Activated CD8-positive, alpha-beta T cell treated with anti-CD3 and anti-CD28 coated beads for 36 hours (primary cell): ENCODE measurements around the gene CHST9. TPM values are rescaled to one million over a fixed set of nuclear protein-coding genes. Genes with fewer than 3 reads are reported as not detected.
"Not testable (repeated sequence)": the region's sequence is repeated elsewhere in the genome, so short reads cannot be mapped to it uniquely, and the experiment has no call there.

Experiments
- ATAC-seq: fragments of 200-7000 bp; cut with Tn5 transposase; one replicate; pipeline ENCODE4 v1.10.0; 2021; ENCODE audit warnings: mild to moderate bottlenecking, moderate library complexity
- CTCF ChIA-PET: fragments of 350-600 bp; sonication (Branson Sonifier 250); formaldehyde crosslinking; loops from one replicate; lab custom pipeline; 2021; ENCODE audit warnings: antibody characterized with exemption; lab: Charles Lee
- POLR2A ChIA-PET: fragments of 350-600 bp; sonication (Branson Sonifier 250); formaldehyde crosslinking; loops from one replicate; lab custom pipeline; 2021; ENCODE audit warnings: antibody characterized with exemption; lab: Charles Lee
- DNase-seq: peaks from one replicate; pipeline ENCODE4 v3.0.0-alpha.2; 2020
- H3K27ac Mint-ChIP-seq: one replicate; pipeline ENCODE4 v1.8.0; 2021; ENCODE audit warnings: mild to moderate bottlenecking, mixed read lengths
- H3K27me3 Mint-ChIP-seq: one replicate; pipeline ENCODE4 v1.8.0; 2021; ENCODE audit warnings: mixed read lengths
- H3K36me3 Mint-ChIP-seq: one replicate; pipeline ENCODE4 v1.8.0; 2021; ENCODE audit warnings: low read depth, mixed read lengths
- H3K4me1 Mint-ChIP-seq: one replicate; pipeline ENCODE4 v1.8.0; 2021; ENCODE audit warnings: low read depth, mixed read lengths
- H3K4me3 Mint-ChIP-seq: one replicate; pipeline ENCODE4 v1.8.0; 2021; ENCODE audit warnings: mild to moderate bottlenecking, moderate library complexity, mixed read lengths
- H3K9me3 Mint-ChIP-seq: one replicate; pipeline ENCODE4 v1.8.0; 2021; ENCODE audit warnings: mixed read lengths
- intact Hi-C: fragments of 100-400 bp; cut with micrococcal nuclease; formaldehyde crosslinking; loops from one replicate; pipeline ENCODE4 v1.10.0; 2022
- total RNA-seq, 2 experiments: library from RNA; stranded (reverse); gene quantifications; one replicate each; pipeline ENCODE4 v1.2.3, GENCODE V29; 2021
- TF ChIP-seq, protein P1 (sequence below): fragments of 200-600 bp; IDR thresholded peaks from one replicate; pipeline ENCODE4 v1.8.0; 2022; ENCODE audit warnings: antibody characterized with exemption, mild to moderate bottlenecking

Gene CHST9
- total RNA-seq, 2 experiments from 2014 or later: not detected

DNA sequence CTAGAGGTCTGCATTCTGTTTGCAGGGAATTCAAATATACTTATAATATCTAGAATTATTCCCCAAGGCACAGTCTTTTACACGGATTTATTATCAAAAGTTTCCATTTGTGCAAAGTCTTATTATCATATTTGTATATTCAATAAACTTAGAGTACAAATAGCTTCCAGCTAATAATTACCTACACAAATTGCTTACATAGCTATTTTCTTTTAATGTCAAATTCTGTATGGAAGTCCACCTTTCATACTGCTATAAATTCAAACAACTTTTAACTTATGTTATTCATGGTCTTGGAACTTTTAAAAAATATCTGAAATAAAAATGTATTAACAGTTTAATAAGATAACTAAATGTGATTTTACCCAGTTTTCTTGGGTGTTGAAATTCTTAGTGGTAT is 13.1 kb downstream of the CHST9 start:
- Mint-ChIP-seq H3K4me1 (no peaks in the 10 kb centered on the region), H3K36me3 (no peaks in the 10 kb centered on the region), H3K9me3 (no peaks in the 10 kb centered on the region), H3K27ac (no peak overlapping the region), H3K4me3 (no peak overlapping the region), H3K27me3 (no peaks in the 10 kb centered on the region)
- TF ChIP-seq, protein P1, sequence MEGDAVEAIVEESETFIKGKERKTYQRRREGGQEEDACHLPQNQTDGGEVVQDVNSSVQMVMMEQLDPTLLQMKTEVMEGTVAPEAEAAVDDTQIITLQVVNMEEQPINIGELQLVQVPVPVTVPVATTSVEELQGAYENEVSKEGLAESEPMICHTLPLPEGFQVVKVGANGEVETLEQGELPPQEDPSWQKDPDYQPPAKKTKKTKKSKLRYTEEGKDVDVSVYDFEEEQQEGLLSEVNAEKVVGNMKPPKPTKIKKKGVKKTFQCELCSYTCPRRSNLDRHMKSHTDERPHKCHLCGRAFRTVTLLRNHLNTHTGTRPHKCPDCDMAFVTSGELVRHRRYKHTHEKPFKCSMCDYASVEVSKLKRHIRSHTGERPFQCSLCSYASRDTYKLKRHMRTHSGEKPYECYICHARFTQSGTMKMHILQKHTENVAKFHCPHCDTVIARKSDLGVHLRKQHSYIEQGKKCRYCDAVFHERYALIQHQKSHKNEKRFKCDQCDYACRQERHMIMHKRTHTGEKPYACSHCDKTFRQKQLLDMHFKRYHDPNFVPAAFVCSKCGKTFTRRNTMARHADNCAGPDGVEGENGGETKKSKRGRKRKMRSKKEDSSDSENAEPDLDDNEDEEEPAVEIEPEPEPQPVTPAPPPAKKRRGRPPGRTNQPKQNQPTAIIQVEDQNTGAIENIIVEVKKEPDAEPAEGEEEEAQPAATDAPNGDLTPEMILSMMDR: no peak
- no peak for DNase-seq
- intact Hi-C loops: no loop called here
- ChIA-PET CTCF (no interaction called here), POLR2A (no interaction called here)
- ATAC-seq: no peak

DNA sequence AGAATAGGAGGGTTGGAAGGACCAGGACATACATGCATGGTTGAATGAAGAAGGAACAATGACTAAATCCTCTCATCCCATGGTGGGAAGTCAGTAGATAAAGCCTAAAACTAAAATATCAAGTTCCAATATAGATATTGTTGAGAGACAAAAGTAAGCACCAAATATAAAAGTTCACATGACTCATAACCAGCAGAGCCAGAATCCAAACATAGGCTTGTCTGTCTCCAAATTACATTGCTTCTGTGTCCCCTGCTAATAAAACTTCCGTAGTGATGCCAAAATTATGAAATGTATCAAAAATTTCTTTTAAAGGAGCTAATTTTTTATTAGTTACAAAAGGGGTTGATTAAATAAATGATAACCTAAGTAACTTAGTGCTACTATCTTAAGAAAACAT is 19.7 kb downstream of the CHST9 start:
- TF ChIP-seq, protein P1: no peak
- Mint-ChIP-seq H3K27me3 (no peaks in the 10 kb centered on the region), H3K9me3 (no peaks in the 10 kb centered on the region), H3K27ac (no peak overlapping the region), H3K4me1 (no peaks in the 10 kb centered on the region), H3K4me3 (no peak overlapping the region), H3K36me3 (no peaks in the 10 kb centered on the region)
- ATAC-seq (no peak), DNase-seq (no peak)
- intact Hi-C loops: no loop called here
- CTCF ChIA-PET: no interaction called here
- POLR2A ChIA-PET: no interaction called here

DNA sequence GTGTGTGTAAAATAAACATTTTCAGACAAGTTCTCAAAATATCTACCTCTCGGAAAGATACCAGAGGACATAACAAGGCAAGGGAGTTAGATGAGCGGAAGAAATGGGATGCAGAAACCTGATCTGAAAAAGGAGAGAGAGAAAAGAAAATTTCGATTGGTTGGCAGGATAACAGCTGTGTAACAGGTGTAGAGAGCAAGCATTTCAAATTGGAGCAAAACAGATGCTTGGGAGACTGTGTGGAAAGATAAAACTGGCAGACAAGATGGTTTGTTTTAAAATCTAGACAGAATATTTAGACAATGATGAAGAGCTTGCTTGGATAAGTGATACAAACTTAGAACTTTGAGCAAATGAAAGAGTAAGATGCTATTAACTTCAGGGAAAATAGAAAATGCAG is 20.2 kb downstream of the CHST9 start:
- ChIA-PET POLR2A (no interaction called here), CTCF (no interaction called here)
- no peaks in the 10 kb centered on the region for H3K4me1 Mint-ChIP-seq
- intact Hi-C loops: no loop called here
- DNase-seq (no peak), ATAC-seq (no peak)
- H3K36me3 Mint-ChIP-seq: no peaks in the 10 kb centered on the region
- no peaks in the 10 kb centered on the region for H3K27me3 Mint-ChIP-seq
- no peak overlapping the region for H3K27ac Mint-ChIP-seq
- TF ChIP-seq, protein P1: no peak
- no peaks in the 10 kb centered on the region for H3K9me3 Mint-ChIP-seq
- no peak overlapping the region for H3K4me3 Mint-ChIP-seq

DNA sequence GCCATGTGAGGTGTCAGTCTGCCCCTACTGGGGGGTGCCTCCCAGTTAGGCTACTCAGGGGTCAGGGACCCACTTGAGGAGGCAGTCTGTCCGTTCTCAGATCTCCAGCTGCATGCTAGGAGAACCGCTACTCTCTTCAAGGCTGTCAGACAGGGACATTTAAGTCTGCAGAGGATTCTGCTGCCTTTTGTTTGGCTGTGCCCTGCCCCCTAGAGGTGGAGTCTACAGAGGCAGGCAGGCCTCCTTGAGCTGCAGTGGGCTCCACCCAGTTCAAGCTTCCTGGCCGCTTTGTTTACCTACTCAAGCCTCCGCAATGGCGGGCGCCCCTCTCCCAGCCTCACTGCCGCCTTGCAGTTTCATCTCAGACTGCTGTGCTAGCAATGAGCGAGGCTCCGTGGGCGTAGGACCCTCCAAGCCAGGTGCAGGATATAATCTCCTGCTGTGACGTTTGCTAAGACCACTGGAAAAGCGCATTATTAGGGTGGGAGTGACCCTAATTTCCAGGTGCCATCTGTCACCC is 21.9 kb downstream of the CHST9 start:
- intact Hi-C loops, H3K4me1 Mint-ChIP-seq, CTCF ChIA-PET, H3K36me3 Mint-ChIP-seq, H3K9me3 Mint-ChIP-seq, H3K4me3 Mint-ChIP-seq, ATAC-seq, DNase-seq, H3K27me3 Mint-ChIP-seq, H3K27ac Mint-ChIP-seq: not testable (repeated sequence)
- POLR2A ChIA-PET: interaction anchor here (0.7 kb wide), 1 partner anchor 663 kb away, joined by 3 read pairs; no protein-coding TSS in a partner anchor

DNA sequence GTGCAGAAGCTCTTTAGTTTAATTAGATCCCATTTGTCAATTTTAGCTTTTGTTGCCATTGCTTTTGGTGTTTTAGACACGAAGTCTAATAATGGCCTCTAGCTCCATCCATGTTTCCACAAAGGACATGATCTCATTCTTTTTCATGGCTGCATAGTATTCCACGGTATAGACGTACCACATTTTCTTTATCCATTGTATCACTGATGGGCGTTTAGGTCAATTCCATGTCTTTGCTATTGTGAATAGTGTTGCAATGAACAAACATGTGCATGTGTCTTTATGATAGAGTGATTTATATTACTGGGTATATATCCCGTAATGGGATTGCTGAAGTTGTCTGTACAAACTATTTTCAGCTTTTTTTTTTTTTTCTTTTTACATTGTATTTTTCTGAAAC is 35.9 kb downstream of the CHST9 start:
- ATAC-seq, H3K9me3 Mint-ChIP-seq, H3K4me3 Mint-ChIP-seq, H3K27ac Mint-ChIP-seq, H3K4me1 Mint-ChIP-seq, intact Hi-C loops, H3K27me3 Mint-ChIP-seq, H3K36me3 Mint-ChIP-seq, CTCF ChIA-PET, DNase-seq, POLR2A ChIA-PET: not testable (repeated sequence)

DNA sequence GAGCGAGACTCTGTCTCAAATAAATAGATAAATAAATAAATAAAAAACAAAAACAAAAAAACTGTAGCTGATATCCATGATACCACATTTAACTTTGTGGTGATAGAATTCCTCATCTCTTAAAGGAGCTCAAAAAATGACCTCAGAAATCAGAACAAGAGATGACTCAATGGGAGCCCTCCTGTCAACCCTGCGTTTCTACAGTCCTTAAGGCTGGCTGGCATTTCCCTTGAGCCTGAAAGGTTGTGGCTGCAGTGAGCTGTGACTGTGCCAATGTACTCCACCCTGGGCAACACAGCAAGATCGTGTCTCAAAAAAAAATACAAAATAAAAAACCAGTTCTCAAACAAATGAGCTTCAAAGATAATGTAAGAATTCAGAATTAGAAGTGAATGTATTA is 40.4 kb downstream of the CHST9 start:
- Mint-ChIP-seq H3K4me1 (no peaks in the 10 kb centered on the region), H3K27ac (no peak overlapping the region), H3K27me3 (no peaks in the 10 kb centered on the region), H3K4me3 (no peak overlapping the region), H3K9me3 (peaks cover 7% of the 10 kb centered on the region), H3K36me3 (no peaks in the 10 kb centered on the region)
- POLR2A ChIA-PET: no interaction called here
- intact Hi-C loops: no loop called here
- CTCF ChIA-PET: interaction anchor here (1.1 kb wide), 1 partner anchor 11 kb away, joined by 3 read pairs; no protein-coding TSS in a partner anchor
- TF ChIP-seq, protein P1: no peak
- no peak for ATAC-seq
- DNase-seq: no peak
